ENCODE measurements around the gene SF3A1. TPM values are rescaled to one million over a fixed set of nuclear protein-coding genes. Genes with fewer than 3 reads are reported as not detected.

SF3A1 gene
- total RNA-seq, 1 experiment from 2014 or later, result 272 TPM

DNA sequence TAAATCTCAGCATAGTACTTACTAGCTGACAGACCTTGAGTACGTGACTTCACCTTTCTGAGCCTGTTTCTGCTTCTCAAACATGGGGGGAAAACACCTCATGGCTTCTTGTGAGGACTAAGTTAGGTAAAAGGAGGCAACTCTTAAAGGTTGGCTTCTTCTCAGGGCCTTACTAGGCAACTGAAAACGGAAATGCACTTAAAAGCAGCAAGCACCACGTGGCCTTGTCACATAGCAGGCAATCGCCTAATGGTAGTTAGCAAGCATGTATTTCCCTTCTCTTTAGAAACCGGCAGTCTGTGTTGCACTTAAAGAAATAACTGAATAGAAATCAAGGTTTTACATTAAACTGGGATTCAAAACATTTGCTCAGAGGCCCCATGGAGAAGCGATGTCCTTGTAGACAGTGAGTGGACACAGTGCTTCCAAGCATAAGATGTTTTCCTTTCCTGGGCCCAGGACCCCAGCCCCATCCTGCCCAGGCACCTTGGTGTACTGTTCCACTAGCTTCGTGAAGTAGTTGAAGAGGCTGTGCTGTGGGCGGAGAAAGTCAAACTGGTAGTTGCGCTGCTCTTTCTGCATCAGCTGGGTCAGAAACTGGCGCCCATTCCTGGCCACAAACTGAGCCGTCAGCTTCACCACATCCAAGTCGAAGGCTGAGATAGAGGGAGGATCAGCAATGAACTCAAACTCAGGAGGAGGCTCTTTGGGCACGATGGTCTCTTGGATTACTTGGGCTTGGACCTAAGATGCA, 12.1 kb downstream of the SF3A1 start (continued):
- TF ChIP-seq, protein P1, sequence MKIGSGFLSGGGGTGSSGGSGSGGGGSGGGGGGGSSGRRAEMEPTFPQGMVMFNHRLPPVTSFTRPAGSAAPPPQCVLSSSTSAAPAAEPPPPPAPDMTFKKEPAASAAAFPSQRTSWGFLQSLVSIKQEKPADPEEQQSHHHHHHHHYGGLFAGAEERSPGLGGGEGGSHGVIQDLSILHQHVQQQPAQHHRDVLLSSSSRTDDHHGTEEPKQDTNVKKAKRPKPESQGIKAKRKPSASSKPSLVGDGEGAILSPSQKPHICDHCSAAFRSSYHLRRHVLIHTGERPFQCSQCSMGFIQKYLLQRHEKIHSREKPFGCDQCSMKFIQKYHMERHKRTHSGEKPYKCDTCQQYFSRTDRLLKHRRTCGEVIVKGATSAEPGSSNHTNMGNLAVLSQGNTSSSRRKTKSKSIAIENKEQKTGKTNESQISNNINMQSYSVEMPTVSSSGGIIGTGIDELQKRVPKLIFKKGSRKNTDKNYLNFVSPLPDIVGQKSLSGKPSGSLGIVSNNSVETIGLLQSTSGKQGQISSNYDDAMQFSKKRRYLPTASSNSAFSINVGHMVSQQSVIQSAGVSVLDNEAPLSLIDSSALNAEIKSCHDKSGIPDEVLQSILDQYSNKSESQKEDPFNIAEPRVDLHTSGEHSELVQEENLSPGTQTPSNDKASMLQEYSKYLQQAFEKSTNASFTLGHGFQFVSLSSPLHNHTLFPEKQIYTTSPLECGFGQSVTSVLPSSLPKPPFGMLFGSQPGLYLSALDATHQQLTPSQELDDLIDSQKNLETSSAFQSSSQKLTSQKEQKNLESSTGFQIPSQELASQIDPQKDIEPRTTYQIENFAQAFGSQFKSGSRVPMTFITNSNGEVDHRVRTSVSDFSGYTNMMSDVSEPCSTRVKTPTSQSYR (CRISPR knock-in tag; IDR thresholded peaks at IDR 0.05), result no peak
- TF ChIP-seq, protein P2, sequence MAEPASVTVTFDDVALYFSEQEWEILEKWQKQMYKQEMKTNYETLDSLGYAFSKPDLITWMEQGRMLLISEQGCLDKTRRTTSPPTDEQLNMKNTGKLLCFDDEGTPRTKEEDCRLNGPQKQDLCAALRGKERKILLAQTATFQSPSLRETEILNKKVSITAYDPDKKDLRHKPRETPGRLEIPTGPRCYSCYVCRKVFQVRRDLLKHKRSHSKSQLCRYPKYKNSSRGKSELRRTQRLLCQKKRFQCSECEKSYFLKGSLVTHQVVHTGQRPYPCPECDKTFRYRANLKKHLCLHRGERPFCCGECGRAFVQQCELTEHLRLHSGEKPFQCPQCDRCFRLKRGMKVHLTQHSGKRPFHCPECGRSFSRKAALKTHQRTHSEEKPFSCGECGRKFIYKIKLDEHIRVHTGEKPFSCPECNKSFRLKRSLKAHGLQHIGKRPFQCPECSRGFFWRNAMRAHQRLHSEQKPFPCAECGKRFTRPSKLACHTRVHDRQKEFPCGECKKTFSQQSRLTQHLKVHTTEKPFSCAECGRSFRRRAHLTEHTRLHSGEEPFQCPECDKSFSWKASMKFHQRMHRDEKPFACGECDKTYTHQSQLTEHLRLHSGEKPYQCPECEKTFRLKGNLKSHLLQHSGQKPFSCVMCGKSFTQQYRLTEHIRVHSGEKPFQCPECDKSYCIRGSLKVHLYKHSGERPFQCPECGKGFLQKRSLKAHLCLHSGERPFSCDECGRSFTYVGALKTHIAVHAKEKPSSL (CRISPR knock-in tag; conservative IDR thresholded peaks at IDR 0.05), result no peak
- TF ChIP-seq, protein P3, sequence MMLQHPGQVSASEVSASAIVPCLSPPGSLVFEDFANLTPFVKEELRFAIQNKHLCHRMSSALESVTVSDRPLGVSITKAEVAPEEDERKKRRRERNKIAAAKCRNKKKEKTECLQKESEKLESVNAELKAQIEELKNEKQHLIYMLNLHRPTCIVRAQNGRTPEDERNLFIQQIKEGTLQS (CRISPR knock-in tag; conservative IDR thresholded peaks at IDR 0.05), result no peak
- no peak for TF ChIP-seq TP53 (CRISPR knock-in tag; IDR thresholded peaks at IDR 0.05)

DNA sequence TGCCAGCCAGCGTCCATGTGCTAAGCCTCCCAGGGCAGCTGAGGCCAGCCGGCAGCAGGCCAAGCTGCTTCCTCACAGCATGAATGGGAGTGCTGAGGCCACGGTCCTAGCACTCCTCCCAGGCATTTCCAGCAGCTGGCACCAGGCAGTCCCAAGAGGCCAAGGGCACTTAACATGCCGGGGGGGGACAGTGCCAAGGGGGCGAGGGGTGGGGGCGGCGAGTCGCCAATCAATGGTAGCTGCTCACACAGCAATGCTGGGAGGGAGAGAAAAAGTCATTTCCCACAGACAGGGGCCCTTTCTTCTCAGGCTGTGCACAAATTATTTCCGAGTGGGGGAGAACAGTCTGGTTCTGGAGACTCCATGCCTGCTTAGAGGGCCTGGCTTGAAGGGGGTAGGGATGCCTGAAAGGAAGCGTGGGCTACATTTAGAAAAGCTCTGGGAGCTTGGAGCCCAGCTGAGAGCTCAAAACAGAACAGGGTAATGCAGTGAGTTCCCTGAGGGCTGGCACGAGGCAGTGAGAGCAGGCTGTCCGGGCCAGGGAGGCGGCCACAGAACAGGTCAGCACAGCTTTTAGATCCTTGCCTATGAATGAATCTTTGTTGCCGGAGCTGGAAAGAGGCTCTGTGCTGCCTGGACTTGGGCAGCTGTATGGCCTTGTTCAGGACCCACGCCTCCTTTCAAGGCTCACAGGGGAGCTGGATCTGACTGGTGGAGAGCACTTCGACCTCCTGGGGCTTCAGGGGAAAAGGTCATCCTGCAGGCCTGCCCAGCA, 15.6 kb downstream of the SF3A1 start:
- ChIA-PET POLR2A (no interaction called here), CTCF (interaction anchor here (1.4 kb wide), 2 partner anchors 14 to 53 kb away, joined by 4 to 6 read pairs; partner anchors contain the start of gene TBC1D10A)
- no peaks in the 10 kb centered on the region for H3K4me1 Mint-ChIP-seq
- no peak overlapping the region for H3K27ac Mint-ChIP-seq
- no peaks in the 10 kb centered on the region for H3K9me3 Mint-ChIP-seq
- ATAC-seq, result no peak
- peaks cover 95% of the 10 kb centered on the region for H3K36me3 Mint-ChIP-seq
- no peak overlapping the region for H3K4me3 Mint-ChIP-seq
- H3K27me3 Mint-ChIP-seq (ENCODE audit: low read depth), result no peaks in the 10 kb centered on the region
- no peak for DNase-seq (ENCODE audit: low spot score)
- TF ChIP-seq, protein P4, sequence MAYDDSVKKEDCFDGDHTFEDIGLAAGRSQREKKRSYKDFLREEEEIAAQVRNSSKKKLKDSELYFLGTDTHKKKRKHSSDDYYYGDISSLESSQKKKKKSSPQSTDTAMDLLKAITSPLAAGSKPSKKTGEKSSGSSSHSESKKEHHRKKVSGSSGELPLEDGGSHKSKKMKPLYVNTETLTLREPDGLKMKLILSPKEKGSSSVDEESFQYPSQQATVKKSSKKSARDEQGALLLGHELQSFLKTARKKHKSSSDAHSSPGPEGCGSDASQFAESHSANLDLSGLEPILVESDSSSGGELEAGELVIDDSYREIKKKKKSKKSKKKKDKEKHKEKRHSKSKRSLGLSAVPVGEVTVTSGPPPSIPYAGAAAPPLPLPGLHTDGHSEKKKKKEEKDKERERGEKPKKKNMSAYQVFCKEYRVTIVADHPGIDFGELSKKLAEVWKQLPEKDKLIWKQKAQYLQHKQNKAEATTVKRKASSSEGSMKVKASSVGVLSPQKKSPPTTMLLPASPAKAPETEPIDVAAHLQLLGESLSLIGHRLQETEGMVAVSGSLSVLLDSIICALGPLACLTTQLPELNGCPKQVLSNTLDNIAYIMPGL (CRISPR knock-in tag; IDR thresholded peaks at IDR 0.05), result no peak
- TF ChIP-seq, protein P5, sequence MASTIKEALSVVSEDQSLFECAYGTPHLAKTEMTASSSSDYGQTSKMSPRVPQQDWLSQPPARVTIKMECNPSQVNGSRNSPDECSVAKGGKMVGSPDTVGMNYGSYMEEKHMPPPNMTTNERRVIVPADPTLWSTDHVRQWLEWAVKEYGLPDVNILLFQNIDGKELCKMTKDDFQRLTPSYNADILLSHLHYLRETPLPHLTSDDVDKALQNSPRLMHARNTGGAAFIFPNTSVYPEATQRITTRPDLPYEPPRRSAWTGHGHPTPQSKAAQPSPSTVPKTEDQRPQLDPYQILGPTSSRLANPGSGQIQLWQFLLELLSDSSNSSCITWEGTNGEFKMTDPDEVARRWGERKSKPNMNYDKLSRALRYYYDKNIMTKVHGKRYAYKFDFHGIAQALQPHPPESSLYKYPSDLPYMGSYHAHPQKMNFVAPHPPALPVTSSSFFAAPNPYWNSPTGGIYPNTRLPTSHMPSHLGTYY (CRISPR knock-in tag; IDR thresholded peaks at IDR 0.05), result no peak
- no peak for TF ChIP-seq ZBTB21 (CRISPR knock-in tag; IDR thresholded peaks at IDR 0.05; ENCODE audit: borderline replicate concordance)
- TF ChIP-seq TP53 (CRISPR knock-in tag; IDR thresholded peaks at IDR 0.05), result no peak
- TF ChIP-seq, protein P6, sequence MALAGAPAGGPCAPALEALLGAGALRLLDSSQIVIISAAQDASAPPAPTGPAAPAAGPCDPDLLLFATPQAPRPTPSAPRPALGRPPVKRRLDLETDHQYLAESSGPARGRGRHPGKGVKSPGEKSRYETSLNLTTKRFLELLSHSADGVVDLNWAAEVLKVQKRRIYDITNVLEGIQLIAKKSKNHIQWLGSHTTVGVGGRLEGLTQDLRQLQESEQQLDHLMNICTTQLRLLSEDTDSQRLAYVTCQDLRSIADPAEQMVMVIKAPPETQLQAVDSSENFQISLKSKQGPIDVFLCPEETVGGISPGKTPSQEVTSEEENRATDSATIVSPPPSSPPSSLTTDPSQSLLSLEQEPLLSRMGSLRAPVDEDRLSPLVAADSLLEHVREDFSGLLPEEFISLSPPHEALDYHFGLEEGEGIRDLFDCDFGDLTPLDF (CRISPR knock-in tag; IDR thresholded peaks at IDR 0.05), result no peak
- no peak for TF ChIP-seq ZNF396 (CRISPR knock-in tag; IDR thresholded peaks at IDR 0.05; ENCODE audit: borderline replicate concordance)
- TF ChIP-seq SMAD4 (CRISPR knock-in tag; IDR thresholded peaks at IDR 0.05), result no peak
- TF ChIP-seq CBFB (CRISPR knock-in tag; IDR thresholded peaks at IDR 0.05; ENCODE audit: low read depth), result no peak
- TF ChIP-seq, protein P1 (CRISPR knock-in tag; IDR thresholded peaks at IDR 0.05), result no peak
- TF ChIP-seq, protein P7, sequence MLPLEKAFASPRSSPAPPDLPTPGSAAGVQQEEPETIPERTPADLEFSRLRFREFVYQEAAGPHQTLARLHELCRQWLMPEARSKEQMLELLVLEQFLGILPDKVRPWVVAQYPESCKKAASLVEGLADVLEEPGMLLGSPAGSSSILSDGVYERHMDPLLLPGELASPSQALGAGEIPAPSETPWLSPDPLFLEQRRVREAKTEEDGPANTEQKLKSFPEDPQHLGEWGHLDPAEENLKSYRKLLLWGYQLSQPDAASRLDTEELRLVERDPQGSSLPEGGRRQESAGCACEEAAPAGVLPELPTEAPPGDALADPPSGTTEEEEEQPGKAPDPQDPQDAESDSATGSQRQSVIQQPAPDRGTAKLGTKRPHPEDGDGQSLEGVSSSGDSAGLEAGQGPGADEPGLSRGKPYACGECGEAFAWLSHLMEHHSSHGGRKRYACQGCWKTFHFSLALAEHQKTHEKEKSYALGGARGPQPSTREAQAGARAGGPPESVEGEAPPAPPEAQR (CRISPR knock-in tag; IDR thresholded peaks at IDR 0.05), result no peak
- TF ChIP-seq, protein P8, sequence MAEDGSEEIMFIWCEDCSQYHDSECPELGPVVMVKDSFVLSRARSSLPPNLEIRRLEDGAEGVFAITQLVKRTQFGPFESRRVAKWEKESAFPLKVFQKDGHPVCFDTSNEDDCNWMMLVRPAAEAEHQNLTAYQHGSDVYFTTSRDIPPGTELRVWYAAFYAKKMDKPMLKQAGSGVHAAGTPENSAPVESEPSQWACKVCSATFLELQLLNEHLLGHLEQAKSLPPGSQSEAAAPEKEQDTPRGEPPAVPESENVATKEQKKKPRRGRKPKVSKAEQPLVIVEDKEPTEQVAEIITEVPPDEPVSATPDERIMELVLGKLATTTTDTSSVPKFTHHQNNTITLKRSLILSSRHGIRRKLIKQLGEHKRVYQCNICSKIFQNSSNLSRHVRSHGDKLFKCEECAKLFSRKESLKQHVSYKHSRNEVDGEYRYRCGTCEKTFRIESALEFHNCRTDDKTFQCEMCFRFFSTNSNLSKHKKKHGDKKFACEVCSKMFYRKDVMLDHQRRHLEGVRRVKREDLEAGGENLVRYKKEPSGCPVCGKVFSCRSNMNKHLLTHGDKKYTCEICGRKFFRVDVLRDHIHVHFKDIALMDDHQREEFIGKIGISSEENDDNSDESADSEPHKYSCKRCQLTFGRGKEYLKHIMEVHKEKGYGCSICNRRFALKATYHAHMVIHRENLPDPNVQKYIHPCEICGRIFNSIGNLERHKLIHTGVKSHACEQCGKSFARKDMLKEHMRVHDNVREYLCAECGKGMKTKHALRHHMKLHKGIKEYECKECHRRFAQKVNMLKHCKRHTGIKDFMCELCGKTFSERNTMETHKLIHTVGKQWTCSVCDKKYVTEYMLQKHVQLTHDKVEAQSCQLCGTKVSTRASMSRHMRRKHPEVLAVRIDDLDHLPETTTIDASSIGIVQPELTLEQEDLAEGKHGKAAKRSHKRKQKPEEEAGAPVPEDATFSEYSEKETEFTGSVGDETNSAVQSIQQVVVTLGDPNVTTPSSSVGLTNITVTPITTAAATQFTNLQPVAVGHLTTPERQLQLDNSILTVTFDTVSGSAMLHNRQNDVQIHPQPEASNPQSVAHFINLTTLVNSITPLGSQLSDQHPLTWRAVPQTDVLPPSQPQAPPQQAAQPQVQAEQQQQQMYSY (CRISPR knock-in tag; IDR thresholded peaks at IDR 0.05), result no peak
- TF ChIP-seq PRRX2 (CRISPR knock-in tag; IDR thresholded peaks at IDR 0.05), result no peak
